GM04503 (cell line): ENCODE results near the gene TMPRSS13.
A peak's percentile ranks its signal among the peaks of the same experiment; 100 is the strongest.
"Not testable (repeated sequence)": the region's sequence is repeated elsewhere in the genome, so short reads cannot be mapped to it uniquely, and the experiment has no call there.

Experiments
- DNase-seq: peaks from one replicate; pipeline ENCODE4 v3.0.0-alpha.2; 2012; ENCODE audit warnings: low read depth

The TMPRSS13 gene

GRCh38 chr11:117950301-117950700 is 21.1 kb upstream of the TMPRSS13 start:
- no peak for DNase-seq

DNA sequence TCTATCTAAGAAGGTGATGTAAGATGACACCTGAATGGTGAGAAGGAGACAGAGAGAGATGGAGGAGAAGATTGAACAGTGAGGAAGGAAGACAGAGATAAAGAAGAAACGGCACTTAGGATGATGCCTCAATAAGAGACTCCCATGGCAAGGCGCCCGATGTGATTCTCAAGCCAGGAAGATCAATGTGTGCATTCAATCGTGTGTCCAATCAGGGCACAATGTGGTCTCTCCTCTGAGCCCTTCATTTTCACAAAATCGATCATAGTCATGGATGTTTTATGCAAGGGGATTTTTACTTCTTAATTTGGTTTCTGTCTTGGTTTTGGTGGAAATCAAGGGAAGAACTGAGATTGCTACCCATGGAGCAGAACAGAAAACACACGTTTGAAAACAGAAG is 19.9 kb upstream of the TMPRSS13 start:
- DNase-seq: no peak

DNA sequence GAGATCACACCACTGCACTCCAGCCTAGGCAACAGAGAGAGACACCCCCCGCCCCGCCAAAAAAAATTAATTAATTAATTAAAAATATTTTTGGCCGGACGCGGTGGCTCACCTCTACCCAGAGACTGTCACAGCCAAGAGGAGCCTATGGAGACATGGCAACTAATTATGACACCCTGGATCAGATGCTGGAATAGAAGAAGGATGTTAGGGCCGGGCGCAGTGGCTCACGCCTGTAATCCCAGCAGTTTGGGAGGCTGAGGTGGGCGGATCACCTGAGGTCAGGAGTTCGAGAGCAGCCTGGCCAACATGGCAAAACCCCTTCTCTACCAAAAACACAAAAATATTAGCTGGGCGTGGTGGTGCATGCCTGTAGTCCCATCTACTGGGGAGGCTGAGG is 19.3 kb upstream of the TMPRSS13 start:
- not testable (repeated sequence) for DNase-seq

DNA sequence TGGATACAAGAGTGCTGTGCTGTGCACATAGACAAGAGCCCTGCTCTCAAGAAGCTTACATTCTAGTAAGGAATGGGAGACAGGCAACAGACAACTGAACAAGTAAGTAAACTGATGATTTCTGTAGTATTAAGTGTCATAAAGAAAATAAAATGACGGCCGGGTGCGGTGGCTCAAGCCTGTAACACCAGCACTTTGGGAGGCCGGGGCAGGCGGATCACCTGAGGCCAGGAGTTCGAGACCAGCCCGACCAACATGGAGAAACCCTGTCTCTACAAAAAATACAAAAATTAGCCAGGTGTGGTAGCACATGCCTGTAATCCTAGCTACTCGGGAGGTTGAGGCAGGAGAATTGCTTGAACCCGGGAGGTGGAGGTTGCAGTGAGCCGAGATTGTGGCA is 18.5 kb upstream of the TMPRSS13 start:
- not testable (repeated sequence) for DNase-seq

DNA sequence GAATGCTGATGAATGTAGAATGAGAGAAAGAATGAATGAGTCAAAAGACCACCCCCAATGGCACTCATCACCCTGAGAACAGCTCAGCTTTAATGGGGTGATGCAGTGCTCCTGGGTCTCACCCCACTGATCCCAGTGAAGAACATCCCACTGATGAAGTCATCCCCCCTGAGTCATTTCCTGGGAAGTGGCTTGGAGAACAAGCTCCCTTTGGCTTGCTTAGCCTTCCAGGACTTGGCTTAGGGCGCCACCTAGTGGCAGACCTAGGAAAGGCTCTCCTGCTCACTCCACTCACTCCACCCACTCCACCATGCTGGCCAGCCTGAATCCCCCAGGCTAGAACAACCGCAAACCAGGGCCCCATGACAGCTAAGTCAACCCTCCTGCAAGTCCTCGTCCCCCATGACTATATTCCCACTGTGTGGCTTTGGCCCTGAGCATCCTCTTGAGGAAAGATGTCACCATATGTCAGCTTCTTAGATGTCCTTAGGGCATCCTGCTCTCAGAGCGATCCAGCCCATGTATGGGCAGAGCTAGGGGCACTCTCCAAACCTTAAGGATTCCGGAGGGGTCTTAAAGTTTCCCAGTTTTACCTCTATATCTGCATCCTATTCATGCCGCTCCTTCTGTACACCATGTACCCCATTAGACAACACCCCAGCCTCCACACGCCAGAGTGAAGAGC is 17.8 kb upstream of the TMPRSS13 start:
- peak; percentile 50 for DNase-seq

GRCh38 chr11:117946156-117946841 is 17.1 kb upstream of the TMPRSS13 start:
- no peak for DNase-seq

DNA sequence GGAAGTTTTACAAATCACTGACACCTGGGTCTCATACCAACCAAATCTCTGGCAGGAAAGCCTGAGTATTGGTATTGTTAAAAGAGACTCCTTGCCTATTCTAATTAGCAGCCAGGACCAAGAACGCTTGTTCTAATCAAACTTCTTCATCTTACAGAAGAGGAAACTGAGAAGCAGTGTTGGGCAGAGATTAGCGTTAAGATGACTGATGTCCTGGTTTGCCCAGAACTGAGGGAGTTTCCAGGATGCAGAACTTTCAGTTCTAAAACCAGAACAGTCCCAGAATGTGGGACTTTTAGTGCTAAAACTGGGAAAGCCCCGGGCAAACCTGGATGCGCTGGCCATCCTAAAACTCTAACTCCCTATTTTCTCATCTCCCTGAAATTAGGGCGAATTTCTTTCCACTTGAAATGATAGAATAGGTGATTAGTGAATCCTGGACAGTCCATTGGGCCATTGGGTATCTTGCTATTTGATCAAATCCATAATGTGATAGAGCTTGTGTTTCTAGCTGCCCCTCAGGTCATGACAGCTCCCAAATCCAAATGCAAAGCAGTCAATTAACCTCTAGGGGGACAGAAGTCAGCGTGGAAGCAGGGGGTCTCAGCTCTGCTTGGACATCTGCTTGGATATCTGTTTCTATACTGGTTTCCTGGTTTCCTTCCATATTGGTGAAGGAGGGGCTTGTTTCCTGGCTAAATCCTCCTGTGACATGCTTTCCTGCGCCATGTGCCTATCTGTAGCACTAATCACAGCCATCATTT is 16.0 kb upstream of the TMPRSS13 start:
- DNase-seq: no peak

DNA sequence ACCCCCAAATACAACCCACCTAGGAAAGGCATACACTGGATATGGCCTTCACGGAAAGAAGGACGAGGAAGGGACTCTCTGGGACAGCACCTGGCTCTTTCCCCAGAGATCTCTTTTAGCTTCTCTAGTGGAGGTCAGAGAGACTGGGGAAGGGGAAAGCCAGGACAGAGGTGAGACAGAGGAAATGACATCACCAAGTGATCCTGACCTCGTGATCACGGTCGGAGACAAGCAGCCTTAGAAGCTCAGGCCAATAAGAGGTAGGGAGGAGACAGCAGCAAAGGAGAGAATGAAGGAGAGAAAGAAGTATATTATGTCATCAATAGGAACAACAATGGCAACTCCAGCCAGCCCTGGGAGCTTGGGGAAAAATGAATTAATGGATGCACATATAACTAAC is 15.4 kb upstream of the TMPRSS13 start:
- DNase-seq: no peak

DNA sequence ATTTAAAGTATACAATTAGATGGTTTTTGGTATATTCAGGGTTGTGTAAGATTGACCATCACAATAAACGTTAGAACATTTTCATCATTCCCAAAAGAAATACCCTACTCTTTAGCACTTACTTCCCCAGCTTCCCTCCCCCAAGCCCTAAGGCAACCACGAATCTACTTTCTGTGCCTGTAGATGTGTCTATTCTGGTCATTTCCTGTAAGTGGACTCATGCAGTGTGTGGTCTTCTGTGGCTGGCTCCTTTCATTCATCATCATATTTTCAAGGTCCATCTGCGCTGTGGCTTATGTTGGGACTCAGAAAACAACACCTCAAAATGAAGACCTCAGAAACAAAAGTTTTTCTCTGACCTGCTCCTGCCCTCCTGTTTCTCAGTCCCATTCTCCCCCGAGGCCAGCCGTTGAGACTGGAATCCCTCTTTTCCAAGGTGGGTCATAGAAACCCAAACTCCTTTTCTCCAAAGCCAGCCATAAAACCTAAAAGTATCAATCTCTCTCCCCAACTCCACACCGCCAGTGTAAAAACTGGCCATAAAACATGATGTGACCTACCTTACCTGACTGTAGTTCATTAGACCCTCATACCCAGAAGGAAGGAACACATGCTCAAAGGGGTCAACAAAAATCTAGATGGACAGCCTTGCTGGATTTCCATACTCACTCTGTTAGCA is 12.9 kb upstream of the TMPRSS13 start:
- no peak for DNase-seq

DNA sequence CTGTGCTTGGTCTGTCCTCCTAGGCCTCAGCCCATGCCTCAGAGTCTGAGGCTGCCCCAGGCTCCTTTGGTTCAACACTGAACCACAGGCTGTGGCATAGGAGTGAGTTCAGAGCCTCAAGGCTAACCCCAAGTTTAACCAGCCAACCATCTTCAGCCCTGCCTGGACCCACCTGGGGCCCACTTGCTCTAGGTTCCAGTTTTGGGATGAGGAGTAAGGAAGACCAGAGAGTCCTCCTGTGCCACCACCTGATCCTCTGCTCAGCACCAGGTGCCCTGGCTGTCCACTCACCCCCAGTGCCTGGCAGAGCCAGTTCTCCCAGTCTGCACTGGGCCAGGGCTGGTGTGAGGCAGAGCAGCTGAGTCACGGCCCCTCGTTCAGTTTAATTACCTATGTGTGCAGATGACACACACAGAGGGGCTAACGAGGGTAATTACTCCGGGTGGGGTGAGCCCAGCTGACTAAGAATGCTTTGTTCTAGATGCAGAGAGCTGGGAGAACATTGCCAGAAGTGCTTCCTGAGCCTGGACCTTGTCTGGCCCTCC is 12.0 kb upstream of the TMPRSS13 start:
- DNase-seq: no peak

GRCh38 chr11:117940736-117941135 is 11.5 kb upstream of the TMPRSS13 start:
- no peak for DNase-seq

GRCh38 chr11:117936973-117937372 is 7.8 kb upstream of the TMPRSS13 start:
- DNase-seq: no peak

GRCh38 chr11:117934526-117935307 is 5.5 kb upstream of the TMPRSS13 start:
- no peak for DNase-seq

GRCh38 chr11:117933930-117934329 is 4.7 kb upstream of the TMPRSS13 start:
- DNase-seq: no peak

- no peak for DNase-seq
Measured at GRCh38 chr11:117933475-117933874, 4.3 kb upstream of the TMPRSS13 start.

- no peak for DNase-seq
Measured at GRCh38 chr11:117932947-117933346, 3.7 kb upstream of the TMPRSS13 start.

- DNase-seq: no peak
Measured at GRCh38 chr11:117932426-117932825, 3.2 kb upstream of the TMPRSS13 start.

DNA sequence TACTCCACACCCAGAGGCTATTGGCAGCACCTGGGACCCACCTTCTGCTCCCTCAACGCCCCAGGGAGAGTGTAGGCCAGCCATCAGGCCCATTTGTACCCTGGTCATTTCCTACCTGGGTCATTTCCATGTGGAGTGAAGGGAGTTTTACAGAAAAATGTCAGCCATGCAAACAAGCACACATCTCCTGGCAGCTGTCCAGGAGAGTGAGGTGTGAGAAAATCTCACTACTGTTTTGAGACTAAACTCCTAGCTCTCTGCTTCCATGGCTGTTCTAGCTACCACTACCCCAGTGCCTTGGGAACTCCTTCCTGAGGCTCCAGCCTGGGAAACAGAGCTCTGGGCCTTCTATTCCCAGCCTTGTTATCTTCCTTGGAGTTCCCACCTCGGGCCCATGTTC is 2.8 kb upstream of the TMPRSS13 start:
- no peak for DNase-seq

DNA sequence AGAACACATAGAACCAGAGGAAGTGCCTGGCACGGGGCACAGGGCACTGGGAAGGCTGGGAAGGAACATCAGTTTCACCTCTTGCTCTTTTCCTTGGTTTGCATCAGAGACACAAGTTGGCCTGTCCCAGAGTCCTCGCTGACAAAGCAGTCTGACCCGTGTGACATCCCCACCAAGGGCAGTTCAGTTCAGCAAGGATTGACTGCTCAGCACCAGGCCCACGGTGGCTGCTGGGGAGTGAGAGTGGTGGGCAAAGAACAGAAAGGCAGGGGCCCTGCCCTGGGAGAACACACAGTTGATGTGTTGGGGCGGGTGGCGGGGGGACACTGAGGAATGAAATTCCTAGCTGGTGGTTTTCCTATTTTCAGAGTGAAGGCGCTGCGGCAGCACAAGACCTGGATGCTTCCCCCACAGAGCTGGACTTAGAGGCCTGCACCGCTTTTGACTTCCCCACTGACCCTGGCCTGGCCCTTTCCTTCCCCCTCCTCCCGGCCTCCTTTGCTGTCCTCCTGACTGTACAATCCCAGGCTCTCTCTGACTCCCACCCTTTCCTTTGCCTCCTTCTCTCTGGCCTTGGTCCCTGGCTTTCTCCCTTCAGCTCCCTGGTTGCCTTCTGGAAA is 2.2 kb upstream of the TMPRSS13 start:
- no peak for DNase-seq

GRCh38 chr11:117930668-117931330 is 1.6 kb upstream of the TMPRSS13 start:
- no peak for DNase-seq
